SW 1271 (cell line): ENCODE data around the gene PTPRN2.
A peak's percentile ranks its signal among the peaks of the same experiment; 100 is the strongest.

Experiments
- DNase-seq, 2 experiments: peaks; one replicate each; lab custom pipeline; 2025; lab: John Stamatoyannopoulos, UW

PTPRN2 gene

DNA sequence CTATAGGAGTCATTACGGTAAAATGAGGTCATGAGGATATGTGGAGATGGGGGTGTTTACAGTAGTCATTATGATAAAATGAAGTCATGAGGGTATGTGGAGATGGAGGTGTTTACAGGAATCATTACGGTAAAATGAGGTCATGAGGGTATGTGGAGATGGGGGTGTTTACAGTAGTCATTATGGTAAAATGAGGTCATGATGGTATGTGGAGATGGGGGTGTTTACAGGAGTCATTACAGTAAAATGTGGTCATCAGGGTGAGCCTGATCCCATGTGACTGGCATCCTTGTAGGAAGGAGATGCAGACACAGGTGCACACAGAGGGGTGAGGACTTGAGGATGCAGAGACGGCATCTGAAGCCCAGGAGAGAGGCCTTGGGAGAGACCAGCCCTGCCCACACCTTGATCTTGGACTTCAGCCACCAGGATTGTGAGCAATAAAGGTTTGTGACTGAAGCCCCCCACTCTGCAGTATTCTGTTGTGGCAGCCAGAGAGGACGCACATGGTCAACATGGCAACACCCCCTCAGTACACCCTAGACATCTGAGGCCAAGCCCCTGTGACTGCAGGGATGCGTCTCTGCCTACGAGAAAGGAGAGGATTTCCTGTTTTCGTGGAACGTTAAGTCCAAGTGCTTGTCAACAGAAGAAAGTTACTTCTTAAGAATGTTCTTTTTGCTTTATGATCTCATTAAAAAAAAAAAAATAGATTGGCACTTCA lies 706.4 kb downstream of the PTPRN2 start:
- DNase-seq: no peak

DNA sequence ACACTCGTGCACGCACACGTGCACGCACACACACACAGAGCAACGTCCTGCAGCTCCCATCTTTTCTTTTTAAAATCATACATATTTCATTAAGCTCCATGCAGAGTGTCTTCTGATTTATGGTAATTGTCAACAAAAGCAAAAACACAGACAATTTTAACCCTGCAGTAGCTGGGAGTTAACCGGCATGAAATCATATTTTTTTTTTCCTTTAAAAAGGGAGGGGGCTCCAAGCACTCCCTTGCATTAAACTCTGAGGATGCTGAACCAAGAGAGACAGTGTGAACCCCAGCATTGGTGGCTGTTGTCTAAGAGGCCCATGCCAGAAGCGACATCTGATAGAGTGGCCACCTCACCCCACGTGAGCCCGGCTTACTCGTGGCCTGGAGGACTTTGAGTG lies 708.2 kb downstream of the PTPRN2 start:
- no peak for DNase-seq

DNA sequence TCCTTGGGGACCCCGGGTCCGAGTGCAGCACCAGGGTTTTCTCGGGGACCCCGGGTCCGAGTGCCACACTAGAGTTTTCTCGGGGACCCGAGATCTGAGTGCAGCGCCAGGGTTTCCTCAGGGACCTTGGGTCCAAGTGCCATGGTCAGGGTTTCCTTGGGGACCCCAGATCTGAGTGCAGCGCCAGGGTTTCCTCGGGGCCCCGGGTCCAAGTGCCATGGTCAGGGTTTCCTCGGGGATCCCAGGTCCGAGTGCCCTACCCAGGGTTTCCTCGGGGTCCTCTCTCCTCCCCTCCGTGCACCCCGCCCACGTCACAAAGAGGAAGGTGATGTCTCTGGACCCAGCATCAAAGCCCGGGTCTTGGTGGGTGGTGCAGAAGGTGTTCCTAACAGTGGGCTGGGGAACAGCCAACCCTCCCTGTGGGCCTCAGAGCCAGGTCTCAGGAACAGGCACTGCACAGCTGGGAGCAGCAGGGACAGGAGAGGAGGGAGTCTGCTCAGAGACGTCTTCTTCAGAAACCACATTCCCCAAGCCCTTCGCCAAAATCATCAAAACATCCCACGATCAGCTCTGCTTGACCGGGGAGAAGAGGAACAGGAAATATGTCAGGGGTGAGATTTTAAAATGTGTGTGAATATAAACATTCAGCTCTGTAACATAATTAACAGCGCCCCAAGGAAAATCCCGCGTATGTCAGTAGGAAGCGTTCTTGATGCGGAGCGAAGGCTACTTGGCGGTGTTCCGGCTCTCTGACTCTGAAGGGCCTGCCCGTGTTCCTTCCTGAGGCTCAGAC lies 710.1 kb downstream of the PTPRN2 start:
- DNase-seq: no peak

DNA sequence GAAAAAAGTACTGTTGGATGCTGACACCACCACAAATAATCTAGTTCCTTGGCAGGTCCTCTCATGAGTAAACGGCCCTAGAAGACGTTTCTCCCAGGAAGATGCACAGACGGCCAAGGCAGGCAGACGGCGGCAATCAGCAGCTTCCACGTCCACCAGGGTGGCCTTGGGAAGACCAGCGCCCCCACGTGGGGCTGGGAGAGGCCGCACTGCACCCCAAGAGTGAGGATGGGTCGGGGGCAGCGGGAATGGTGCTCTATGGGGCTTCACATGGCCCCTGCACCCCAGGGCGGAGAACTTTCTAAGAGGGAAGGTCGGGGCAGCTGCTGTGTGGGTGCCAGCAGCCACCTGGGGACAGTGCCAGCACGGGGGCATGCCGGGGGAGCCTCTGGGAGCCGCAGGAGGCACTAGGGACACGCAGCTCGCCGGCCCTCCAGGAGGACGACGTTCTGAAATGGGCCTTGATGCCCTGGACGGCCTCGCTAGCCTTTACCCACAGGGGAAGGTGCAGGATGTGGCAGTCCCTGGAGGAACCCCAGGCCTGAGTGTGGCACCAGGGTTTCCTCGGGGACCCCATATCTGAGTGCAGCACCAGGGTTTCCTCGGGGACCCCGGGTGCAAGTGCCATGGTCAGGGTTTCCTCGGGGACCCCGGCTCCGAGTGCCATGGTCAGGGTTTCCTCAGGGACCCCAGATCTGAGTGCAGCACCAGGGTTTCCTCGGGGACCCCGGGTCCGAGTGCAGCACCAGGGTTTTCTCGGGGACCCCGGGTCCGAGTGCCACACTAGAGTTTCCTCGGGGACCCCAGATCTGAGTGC lies 710.9 kb downstream of the PTPRN2 start:
- no peak for DNase-seq

DNA sequence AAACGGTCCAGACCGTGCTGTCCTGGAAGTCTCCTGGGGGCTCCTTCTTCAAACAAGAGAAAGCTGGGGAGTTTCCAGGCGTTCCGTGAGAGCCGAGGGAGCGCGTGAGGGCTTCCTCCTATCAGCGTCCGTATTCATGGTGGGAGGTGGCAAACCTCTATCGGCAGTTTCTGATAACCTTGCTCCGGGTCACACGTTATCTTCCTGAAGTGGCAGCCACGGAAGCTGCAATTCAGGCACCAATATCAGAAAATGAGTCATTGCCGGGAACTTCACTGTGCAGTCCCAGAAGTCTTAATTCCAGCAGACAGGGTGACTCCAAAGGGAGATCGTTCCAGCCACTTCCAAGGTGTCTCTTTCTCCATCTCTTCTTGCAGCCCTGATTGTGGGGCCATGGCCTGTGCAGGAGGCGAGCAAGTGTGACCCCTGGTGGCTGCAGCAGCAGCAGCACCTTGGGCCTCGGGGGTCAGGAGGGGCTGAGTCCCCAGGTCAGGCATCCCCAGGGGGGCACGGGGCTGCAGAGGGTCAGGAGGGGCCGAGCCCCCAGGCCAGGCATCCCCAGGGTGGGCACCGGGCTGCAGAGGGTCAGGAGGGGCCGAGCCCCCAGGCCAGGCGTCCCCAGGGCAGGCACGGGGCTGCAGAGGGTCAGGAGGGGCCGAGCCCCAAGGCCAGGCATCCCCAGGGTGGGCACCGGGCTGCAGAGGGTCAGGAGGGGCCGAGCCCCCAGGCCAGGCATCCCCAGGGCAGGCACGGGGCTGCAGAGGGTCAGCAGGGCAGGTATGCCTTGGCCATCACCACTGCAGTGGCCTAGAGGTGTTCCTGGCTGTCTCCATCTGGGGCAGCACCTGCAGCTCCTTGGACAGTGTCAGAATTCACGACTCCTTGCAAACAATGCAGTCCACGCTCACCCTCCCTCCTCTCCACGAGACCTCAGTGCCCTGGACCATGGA lies 712.1 kb downstream of the PTPRN2 start:
- DNase-seq: peak in 1 of 2 experiments; percentile 48

DNA sequence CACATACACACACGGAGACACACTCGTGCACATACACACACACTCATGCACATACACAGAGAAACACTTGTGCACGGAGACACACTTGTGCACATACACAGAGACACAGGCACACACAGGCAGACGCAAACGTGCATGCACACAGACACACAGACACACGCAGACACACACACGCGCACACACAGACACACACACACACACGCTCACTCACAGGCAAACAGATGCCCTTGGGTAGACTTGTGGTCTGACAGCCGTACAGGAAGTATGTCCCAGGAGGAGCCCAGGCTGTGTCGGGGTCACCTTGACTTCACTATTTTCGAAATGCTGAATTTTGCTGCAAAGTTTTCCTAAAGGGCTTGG lies 712.8 kb downstream of the PTPRN2 start:
- DNase-seq: no peak

DNA sequence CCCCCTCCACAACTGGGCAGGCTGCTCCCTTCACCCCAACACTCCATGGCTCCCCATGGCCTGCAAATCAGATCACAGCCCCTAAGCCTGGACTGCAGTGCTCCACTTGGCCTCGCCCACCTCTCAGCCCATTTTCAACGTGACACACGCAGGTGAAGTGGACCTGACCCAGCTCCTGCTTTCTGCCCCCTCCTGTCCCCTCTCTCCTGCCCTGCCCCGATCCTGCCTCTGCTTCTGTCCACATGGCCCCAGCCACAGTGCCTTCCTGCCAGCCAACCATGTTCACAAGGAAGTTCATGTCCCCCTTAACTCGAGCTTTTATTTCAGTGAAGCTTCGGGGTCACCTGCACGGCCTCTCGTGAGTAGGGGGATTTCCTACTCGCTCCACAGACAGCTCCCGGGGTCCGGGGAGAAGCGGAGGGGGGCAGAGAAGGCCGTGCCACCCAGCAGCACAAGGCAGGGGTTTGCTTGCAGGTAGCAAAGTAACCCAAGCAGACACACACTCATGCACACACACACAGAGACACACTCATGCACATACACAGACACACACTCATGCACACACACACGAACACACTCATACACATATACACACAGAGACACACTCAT lies 713.3 kb downstream of the PTPRN2 start:
- DNase-seq: no peak

DNA sequence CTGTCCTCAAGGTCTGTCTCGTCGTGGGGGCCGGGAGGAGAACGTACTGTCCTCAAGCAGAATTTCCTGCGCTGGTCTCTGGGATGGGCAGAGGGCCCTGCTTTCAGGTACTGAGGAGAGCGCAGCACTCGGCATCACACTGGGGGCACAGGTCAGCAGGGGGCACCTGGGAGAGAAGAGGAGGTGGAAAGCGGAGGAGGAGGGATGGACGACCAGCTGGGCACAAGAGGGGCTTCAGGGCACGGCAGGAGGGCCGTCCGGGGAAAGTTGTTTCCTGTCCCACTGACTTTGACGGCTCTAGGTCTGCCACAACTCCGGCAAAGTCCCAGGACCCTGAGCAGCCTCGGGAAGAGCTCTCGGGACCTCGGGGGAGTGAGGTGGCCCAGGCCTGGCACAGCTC lies 714.0 kb downstream of the PTPRN2 start:
- no peak for DNase-seq

DNA sequence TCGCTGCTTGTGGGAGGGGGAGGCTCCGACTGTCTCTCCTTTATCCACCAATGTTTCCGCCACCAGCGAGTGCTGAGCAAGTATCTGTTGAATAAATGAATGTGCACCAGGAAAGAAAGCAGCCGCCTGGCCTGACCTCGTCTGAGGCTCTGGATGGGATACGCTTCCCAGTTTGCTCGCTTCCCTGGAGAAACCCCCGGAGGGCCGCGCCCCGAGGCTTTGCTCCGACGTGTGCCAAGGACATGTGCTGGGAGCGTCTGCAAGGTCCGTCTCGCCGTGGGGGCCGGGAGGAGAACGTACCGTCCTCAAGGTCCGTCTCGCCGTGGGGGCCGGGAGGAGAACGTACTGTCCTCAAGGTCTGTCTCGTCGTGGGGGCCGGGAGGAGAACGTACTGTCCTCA lies 714.4 kb downstream of the PTPRN2 start:
- no peak for DNase-seq

DNA sequence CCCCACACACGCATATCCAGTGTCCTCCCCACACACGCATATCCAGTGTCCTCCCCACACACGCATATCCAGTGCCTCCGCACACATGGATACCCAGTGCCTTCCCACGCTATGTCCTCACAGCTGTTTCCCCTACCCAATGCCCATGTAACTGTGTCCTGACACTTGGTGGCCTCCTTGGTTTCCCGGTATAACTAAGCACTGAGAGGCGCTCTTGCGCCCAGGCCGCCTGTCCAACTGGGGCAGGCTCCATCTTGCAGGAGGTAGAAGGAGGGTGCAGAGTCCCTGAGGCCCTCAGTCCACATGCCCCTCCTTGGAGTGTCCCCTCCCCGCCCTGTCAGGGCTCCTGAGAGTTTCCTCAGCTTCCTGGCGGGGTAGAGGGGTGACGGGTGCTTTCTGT lies 715.2 kb downstream of the PTPRN2 start:
- DNase-seq: no peak

DNA sequence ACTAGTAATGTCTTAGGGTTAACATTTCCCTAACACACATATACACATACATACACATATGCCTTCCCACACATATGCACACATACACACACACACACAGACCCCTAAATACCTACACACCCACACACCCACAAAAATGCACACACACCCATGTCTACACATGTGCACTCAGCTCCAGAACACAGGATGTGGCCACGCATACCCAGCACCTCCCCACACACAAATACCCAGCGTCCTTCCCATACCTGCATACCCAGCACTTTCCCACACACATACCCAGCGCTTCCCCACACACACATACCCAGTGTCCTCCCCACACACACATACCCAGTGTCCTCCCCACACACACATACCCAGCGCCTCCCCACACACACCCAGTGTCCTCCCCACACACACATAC lies 715.9 kb downstream of the PTPRN2 start:
- DNase-seq: no peak

DNA sequence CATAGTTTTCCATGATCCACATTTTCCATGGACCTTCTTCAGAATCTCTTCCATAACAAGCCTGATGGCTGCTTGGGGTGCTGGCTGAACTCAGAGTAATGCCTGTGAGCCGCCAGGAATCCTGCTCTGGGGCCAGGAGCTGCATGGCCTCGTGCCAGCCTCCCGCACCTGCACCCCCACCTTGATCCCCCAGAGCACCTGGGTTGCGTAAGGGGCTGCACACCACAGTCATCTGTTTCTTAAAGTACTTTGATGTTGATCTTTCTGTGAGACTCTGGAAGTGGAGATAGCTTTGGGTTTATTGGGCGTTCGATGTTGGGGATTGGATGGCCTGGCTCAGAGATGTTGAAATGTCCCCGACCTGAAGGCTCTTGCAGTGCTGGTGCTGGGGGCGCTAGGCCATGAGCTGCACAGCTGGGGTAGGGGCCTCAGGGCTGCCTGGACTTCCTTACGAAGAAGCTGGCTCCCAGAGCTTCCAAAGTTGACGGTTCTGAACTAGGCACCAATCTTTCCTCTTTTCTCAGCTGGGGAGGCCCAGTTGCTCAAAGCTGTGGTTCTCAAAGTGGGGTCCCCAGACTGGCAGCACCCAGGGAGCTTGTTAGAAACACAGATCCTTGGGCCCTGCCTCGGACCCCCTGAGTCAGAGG lies 716.9 kb downstream of the PTPRN2 start:
- DNase-seq: no peak

DNA sequence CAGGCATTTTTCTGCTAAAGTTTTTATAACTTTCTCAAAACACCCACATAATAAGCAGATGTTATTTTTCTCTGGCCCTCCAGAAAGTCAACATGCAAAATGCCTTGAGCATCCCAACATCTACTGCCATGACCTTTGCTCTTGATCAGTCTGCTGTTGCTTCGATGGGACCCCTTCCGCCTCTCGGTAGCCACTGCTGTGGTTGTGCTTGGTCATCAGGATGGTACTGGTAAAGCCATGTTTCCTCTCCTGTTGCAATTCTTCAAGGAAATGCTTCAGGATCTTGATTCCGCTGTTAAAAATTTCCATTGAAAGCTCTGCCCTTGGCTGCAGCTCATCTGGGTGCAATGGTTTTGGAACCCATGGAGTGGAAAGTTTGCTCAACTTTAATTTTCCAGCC lies 717.8 kb downstream of the PTPRN2 start:
- no peak for DNase-seq

DNA sequence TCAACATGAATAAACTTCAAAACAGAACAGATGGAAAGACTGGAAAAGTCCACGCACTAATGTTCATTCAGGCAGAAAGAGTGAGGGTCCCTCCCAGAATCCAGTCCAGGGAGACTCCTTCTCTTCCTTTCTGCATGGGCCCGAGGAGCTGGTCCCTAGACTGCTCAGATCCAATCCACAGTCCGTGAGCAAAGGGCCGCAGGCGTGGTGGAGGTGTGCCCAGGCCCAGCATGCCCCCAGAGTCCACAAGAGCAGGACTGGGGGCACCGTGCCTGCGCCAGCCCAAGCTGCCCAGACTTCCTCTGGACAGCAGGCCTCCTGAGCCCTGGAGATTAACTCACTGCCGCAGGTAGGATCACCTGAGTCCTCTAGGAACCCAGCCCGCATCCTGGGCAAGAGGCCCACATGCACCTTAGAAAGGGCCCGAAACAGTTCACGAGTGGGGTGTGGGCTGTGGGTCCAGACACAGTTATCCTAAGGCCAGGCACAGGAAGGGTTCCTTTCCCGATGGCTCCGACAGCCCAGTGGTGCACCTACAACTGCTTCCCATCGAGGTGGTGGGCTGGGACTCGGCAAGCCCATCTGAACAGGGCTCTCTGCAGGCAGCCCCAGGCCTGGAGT lies 719.8 kb downstream of the PTPRN2 start:
- DNase-seq: no peak

DNA sequence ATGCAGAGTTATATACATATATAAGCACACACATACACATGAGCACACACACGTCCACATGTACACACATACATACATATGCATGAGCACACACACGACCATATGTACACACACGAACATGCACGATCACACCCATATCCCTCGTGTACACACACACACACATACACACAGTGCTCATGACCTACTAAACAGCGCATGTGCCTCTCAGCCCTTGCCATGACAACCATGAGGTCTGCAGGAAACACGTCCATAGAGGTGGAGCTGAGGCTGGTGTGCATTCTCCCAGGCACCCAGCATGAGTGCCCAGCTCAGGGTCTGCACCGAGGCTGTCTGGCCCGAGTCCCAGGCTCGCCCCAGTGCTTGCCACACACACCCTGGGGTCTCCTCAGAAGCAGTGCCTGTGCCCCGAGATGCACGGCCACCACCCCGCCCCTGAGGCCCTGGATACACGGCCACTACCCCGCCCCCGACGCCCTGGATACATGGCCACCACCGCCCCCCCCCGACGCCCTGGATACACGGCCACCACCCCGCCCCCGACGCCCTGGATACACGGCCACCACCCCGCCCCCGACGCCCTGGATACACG lies 721.2 kb downstream of the PTPRN2 start:
- DNase-seq: no peak

DNA sequence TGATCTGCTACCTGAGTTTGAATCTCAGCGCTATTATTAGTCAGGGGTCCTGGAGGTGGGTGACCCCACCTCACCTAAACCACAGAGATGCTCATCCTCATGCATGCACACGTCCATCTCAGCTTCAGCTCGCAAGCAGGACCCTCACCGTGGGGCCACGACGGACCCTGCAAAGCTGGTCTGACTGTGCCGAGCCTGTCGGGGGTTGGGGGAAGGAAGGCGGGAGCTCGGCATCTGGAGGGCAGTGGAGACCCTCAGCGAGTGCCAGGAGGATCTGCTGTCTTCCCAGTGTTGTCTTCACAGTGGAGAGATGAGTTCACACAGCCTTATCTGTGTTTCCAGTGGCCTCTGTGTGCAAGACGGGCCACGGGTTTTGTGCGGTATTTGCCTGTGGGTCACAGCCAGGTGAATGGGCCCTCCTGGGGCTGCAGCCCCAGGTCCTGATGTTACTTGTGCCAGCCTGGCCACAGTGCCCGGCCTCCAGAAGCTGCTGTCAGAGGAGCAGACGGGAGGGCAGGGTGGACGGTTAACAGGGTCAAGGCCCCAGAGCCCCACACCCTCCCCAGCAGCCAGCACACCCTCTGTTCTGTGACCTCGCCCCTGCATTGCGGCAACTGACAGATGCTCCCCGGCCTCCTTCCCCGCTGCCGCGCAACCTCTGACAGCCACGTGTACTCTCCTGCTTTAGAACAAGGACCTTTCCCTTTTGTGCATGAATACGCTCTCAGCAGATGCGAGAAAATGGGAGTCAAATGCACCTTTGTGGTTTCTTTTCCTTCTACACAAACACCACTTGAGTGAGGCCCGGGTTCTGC lies 722.1 kb downstream of the PTPRN2 start:
- DNase-seq: no peak

DNA sequence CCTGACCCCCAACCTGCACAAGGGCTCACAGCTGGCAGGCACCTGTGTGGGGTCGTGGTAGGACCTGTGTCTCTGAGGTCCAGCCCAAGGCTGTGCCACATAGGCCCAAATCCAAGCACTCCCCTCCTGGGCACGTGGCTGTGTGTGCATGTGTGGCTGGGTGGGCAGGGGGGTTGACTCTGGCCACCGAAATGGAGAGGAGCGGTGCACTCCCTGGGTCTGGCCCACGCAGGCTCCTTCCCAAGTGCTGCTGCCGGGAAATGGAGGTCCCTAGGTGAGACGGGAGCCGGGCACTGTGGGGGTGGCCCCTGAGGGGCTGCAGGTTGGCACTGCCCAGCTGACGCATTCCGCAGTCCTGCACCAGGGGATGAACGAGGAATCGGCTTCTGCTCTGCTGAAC lies 722.7 kb downstream of the PTPRN2 start:
- no peak for DNase-seq

DNA sequence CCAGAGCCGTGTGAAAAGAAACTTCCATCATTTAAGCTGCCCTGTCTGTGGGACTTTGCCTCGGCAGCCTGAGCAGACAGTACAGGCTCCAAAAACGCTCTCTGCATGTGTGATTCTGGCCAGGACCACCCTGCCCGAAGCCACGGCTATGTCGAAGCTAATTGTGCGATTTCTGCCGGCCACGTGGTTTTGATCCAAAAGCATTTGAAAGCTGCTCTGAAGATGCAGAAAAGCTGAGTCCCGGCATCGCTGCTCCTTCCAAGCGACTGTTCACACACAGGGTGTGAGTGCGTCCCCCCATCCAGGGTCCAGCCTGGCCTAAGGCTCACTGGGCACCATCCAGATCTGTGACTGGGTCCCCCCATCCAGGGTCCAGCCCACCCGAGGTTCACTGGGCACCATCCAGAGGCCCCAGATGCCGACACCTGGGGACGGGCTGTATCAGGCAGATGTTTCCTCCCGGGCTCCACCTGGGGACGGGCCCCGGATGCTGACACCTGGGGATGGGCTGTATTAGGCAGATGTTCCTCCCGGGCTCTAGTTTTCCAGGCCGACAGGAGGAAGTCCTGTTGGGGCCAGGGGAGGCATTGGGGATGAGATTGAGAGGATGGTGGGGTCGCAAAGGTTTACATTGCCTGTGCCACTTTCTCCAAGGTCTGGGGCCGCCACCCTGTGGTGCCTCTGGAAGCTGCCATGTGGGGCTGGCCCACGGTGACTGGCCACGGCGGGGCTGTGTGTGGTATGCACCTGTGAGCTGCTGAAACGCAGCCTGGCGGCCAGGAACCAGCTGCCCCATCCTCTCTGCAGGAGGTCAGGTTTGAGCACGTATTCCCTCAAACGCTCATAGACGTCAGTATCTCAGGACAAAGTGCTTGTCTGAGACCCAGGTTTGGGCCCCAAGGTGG lies 723.5 kb downstream of the PTPRN2 start:
- no peak for DNase-seq
